ENCODE measurements around the gene SPINT2.
"Not testable (repeated sequence)": the region's sequence is repeated elsewhere in the genome, so short reads cannot be mapped to it uniquely, and the experiment has no call there.

- not testable (repeated sequence) for TF ChIP-seq POLR2AphosphoS5 (IDR thresholded peaks at IDR 0.05; ENCODE audit: borderline replicate concordance, low read depth, low read length); FOXP2 (optimal IDR thresholded peaks at IDR 0.05; ENCODE audit: control extremely low read depth, extremely low read length, insufficient read depth); EZH2 (IDR thresholded peaks at IDR 0.05)
Observed at GRCh38 chr19:38224863-38225218, 39.5 kb upstream of the SPINT2 start.

Data from SK-N-MC (cell line).